OCI-LY7 (cell line): ENCODE results near the gene TMEM248.

Experiments used
- CTCF ChIP-seq: fragments of 200-600 bp; sonication (generic); conservative IDR thresholded peaks from 2 replicates; pipeline ENCODE4 v1.5.1; 2014; ENCODE audit warnings: mild to moderate bottlenecking, antibody characterized with exemption, low read length, moderate library complexity, mixed read lengths
- EZH2phosphoT487 ChIP-seq: fragments of 200-600 bp; sonication (generic); IDR thresholded peaks from 2 replicates; pipeline ENCODE4 v1.6.1; 2018; ENCODE audit warnings: low read depth, borderline replicate concordance, mild to moderate bottlenecking, mixed run types, antibody characterized with exemption, low read length, moderate library complexity, mixed read lengths

- TF ChIP-seq CTCF (no peak), EZH2phosphoT487 (no peak)
These were observed 13.3 kb upstream of the TMEM248 start for GRCh38 chr7:66907731-66908130.
